Liver (tissue), 3 donors: ENCODE measurements around the gene TMEM116.

Experiments used
- ATF3 ChIP-seq: IDR thresholded peaks from 2 replicates; pipeline ENCODE4 v1.6.1; 2016; ENCODE audit warnings: antibody characterized with exemption
- CTCF ChIP-seq: fragments of 150-350 bp; IDR thresholded peaks from 2 replicates; pipeline ENCODE4 v1.5.1; 2017; ENCODE audit warnings: improper control_type of control experiment, low read depth, low read length; ENCODE audit not compliant: missing input control
- EGR1 ChIP-seq, 2 donors: IDR thresholded peaks; 2 replicates each; pipeline ENCODE4 v1.6.1; 2016 to 2018; ENCODE audit warnings: antibody characterized with exemption in 2 of 2, low read depth in 2 of 2
- FOXA2 ChIP-seq: IDR thresholded peaks from 2 replicates; pipeline ENCODE4 v1.6.1; 2016; ENCODE audit warnings: antibody characterized with exemption
- GABPA ChIP-seq, 2 donors: IDR thresholded peaks in 1 of 2; conservative IDR thresholded peaks in 1 of 2; 2 replicates each; pipeline ENCODE4 v1.6.1; 2016; ENCODE audit warnings: antibody characterized with exemption in 2 of 2, mild to moderate bottlenecking in 1 of 2, moderate library complexity in 1 of 2
- JUND ChIP-seq, 2 donors: IDR thresholded peaks; 2 replicates each; pipeline ENCODE4 v1.6.1; 2016; ENCODE audit warnings: antibody characterized with exemption in 2 of 2
- MAX ChIP-seq: IDR thresholded peaks from 2 replicates; pipeline ENCODE4 v1.6.1; 2016; ENCODE audit warnings: antibody characterized with exemption
- RAD21 ChIP-seq, 2 donors: IDR thresholded peaks; 2 replicates each; pipeline ENCODE4 v1.6.1; 2016; ENCODE audit warnings: antibody characterized with exemption in 2 of 2, mild to moderate bottlenecking in 2 of 2
- REST ChIP-seq: IDR thresholded peaks from 2 replicates; pipeline ENCODE4 v1.6.1; 2016; ENCODE audit warnings: antibody characterized with exemption, mild to moderate bottlenecking
- RXRA ChIP-seq, 2 donors: IDR thresholded peaks; 2 replicates each; pipeline ENCODE4 v1.6.1; 2017 to 2018; ENCODE audit warnings: antibody characterized with exemption in 2 of 2, mild to moderate bottlenecking in 1 of 2
- SP1 ChIP-seq: IDR thresholded peaks from 2 replicates; pipeline ENCODE4 v1.6.1; 2018; ENCODE audit warnings: antibody characterized with exemption, mild to moderate bottlenecking
- TAF1 ChIP-seq: conservative IDR thresholded peaks from 2 replicates; pipeline ENCODE4 v1.6.1; 2016; ENCODE audit warnings: antibody characterized with exemption, mild to moderate bottlenecking
- YY1 ChIP-seq: IDR thresholded peaks from 2 replicates; pipeline ENCODE4 v1.6.1; 2016; ENCODE audit warnings: antibody characterized with exemption, mild to moderate bottlenecking
- ZBTB33 ChIP-seq: IDR thresholded peaks from 2 replicates; pipeline ENCODE4 v1.6.1; 2016; ENCODE audit warnings: antibody characterized with exemption
- donor health status: healthy.
- donor health status: healthy.

GRCh38 chr12:111992464-111992863 is 20.5 kb downstream of the TMEM116 start:
- TF ChIP-seq JUND (IDR thresholded peaks at IDR 0.05) (no peak), REST (no peak), TAF1 (no peak), CTCF (no peak), SP1 (no peak), ATF3 (no peak), ZBTB33 (no peak), MAX (no peak), GABPA (IDR thresholded peaks at IDR 0.05 in 1 of 2, conservative IDR thresholded peaks at IDR 0.05 in 1 of 2) (no peak), EGR1 (IDR thresholded peaks at IDR 0.05; ENCODE audit: low read depth in 2 of 2) (no peak), RAD21 (IDR thresholded peaks at IDR 0.05) (no peak), RXRA (IDR thresholded peaks at IDR 0.05) (no peak), YY1 (no peak), FOXA2 (no peak)
